Neuronal stem cell (in vitro differentiated cells): ENCODE results near the gene EYA3.
A peak's percentile ranks its signal among the peaks of the same experiment; 100 is the strongest.

Source experiments
- DNase-seq: peaks from one replicate; pipeline ENCODE4 v3.0.0-alpha.2; 2013; ENCODE audit warnings: low spot score
- H2AFZ ChIP-seq: one replicate; pipeline ENCODE4 v1.6.1; 2013; ENCODE audit warnings: mild to moderate bottlenecking, low read length, inconsistent platforms
- H2AK5ac ChIP-seq: 2 replicates; pipeline ENCODE4 v1.6.1; 2013; ENCODE audit warnings: low read depth, mild to moderate bottlenecking, inconsistent platforms, low read length, moderate library complexity, mixed read lengths
- H2BK120ac ChIP-seq: 2 replicates; pipeline ENCODE4 v1.6.1; 2013; ENCODE audit warnings: low read depth, mild to moderate bottlenecking, inconsistent platforms, low read length, moderate library complexity, mixed read lengths
- H2BK12ac ChIP-seq: one replicate; pipeline ENCODE4 v1.6.1; 2013; ENCODE audit warnings: low read length, inconsistent platforms
- H2BK15ac ChIP-seq: 2 replicates; pipeline ENCODE4 v1.6.1; 2013; ENCODE audit warnings: mild to moderate bottlenecking, low read length, inconsistent platforms, mixed read lengths
- H2BK5ac ChIP-seq: one replicate; pipeline ENCODE4 v1.6.1; 2013; ENCODE audit warnings: inconsistent platforms, mild to moderate bottlenecking, low read length, moderate library complexity
- H3K14ac ChIP-seq: one replicate; pipeline ENCODE4 v1.6.1; 2013; ENCODE audit warnings: low read length, inconsistent platforms
- H3K18ac ChIP-seq: 2 replicates; pipeline ENCODE4 v1.6.1; 2013; ENCODE audit warnings: low read length, inconsistent platforms
- H3K23ac ChIP-seq: 2 replicates; pipeline ENCODE4 v1.6.1; 2013; ENCODE audit warnings: low read depth, mild to moderate bottlenecking, mixed read lengths, low read length, inconsistent platforms; ENCODE audit not compliant: poor library complexity
- H3K27ac ChIP-seq: replicated peaks from 3 replicates; pipeline ENCODE4 v1.5.1; 2013; ENCODE audit warnings: low read length, inconsistent platforms
- H3K27me3 ChIP-seq, 3 experiments: 2 replicates each; pipeline ENCODE4 v1.6.1; 2013; ENCODE audit warnings: low read length in 3 of 3, mild to moderate bottlenecking in 2 of 3, inconsistent platforms in 1 of 3, low read depth in 1 of 3, mixed read lengths in 1 of 3, moderate library complexity in 1 of 3; ENCODE audit not compliant: control insufficient read depth in 3 of 3, insufficient read depth in 3 of 3
- H3K36me3 ChIP-seq, 2 donors: replicated peaks in 1 of 2; 2 replicates each; pipeline ENCODE4 v1.6.1; 2013; ENCODE audit warnings: low read length in 2 of 2; ENCODE audit not compliant: control insufficient read depth in 2 of 2, insufficient read depth in 2 of 2
- H3K4ac ChIP-seq: 2 replicates; pipeline ENCODE4 v1.6.1; 2013; ENCODE audit warnings: inconsistent platforms, mild to moderate bottlenecking, low read length, moderate library complexity
- H3K4me1 ChIP-seq, 2 donors: 1 replicate in 1 of 2; 2 replicates in 1 of 2; pipeline ENCODE4 v1.6.1; 2013; ENCODE audit warnings: low read length in 2 of 2, low read depth in 1 of 2; ENCODE audit not compliant: control insufficient read depth in 2 of 2, insufficient read depth in 1 of 2
- H3K4me2 ChIP-seq: one replicate; pipeline ENCODE4 v1.6.1; 2013; ENCODE audit warnings: mild to moderate bottlenecking, low read length, inconsistent platforms; ENCODE audit not compliant: insufficient read depth, poor library complexity, severe bottlenecking
- H3K4me3 ChIP-seq, 2 donors: 2 replicates each; pipeline ENCODE4 v1.5.1; 2013; ENCODE audit warnings: low read length in 2 of 2, mild to moderate bottlenecking in 2 of 2, inconsistent platforms in 1 of 2, moderate library complexity in 1 of 2
- H3K79me1 ChIP-seq: one replicate; pipeline ENCODE4 v1.6.1; 2013; ENCODE audit warnings: low read depth, mild to moderate bottlenecking, inconsistent platforms, low read length, moderate library complexity
- H3K9ac ChIP-seq: one replicate; pipeline ENCODE4 v1.6.1; 2013; ENCODE audit warnings: mild to moderate bottlenecking, low read depth, low read length, inconsistent platforms; ENCODE audit not compliant: poor library complexity
- H3K9me3 ChIP-seq, 2 donors: replicated peaks in 1 of 2; 2 replicates each; pipeline versions ENCODE3 to v1.6.1; 2013; ENCODE audit warnings: low read length in 2 of 2, mild to moderate bottlenecking in 2 of 2, inconsistent platforms in 1 of 2, low read depth in 1 of 2, mixed read lengths in 1 of 2, moderate library complexity in 1 of 2; ENCODE audit not compliant: control insufficient read depth in 2 of 2, insufficient read depth in 1 of 2
- H4K8ac ChIP-seq: one replicate; pipeline ENCODE4 v1.6.1; 2013; ENCODE audit warnings: low read depth, mild to moderate bottlenecking, inconsistent platforms, low read length, moderate library complexity
- H4K91ac ChIP-seq: one replicate; pipeline ENCODE4 v1.6.1; 2013; ENCODE audit warnings: low read length, low read depth, mild to moderate bottlenecking, inconsistent platforms; ENCODE audit not compliant: poor library complexity
- WGBS, 2 donors: extraction: QIAGEN DNeasy Blood & Tissue Kit; methylation state at CpG; one replicate each; pipeline ENCODE4 v1.1.7; 2013; ENCODE audit warnings: missing lambda C conversion rate in 2 of 2, mixed read lengths in 1 of 2; ENCODE audit not compliant: insufficient read length in 2 of 2, insufficient replicate concordance in 1 of 2; ENCODE audit errors: extremely low coverage in 2 of 2; 5-methylcytosine and 5-hydroxymethylcytosine counted together

Gene EYA3

DNA sequence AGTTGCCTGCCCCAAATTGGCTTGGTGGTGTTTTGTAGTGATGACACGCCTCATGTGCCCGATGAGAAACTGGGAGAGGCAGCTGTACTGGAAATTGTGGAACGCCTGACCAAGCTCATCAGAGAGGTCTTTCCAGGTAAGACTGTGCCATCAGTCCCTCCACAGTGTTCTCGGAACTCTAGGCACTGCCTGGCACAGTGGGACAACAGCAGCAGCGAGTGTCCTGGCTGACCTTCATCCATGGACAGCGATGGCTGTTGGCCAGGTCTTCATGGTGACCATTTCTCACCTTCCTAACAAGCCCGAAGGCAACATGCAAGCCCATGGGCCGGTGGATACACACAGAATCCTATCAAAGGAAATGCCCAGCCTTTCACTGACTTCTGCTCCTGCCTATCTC lies 139.4 kb downstream of the EYA3 start:
- Histone ChIP-seq H3K36me3 (no peaks in the 10 kb centered on the region), H2BK12ac (no peak overlapping the region), H3K4me3 (no peak overlapping the region), H3K79me1 (no peaks in the 10 kb centered on the region), H3K18ac (no peak overlapping the region), H3K9me3 (no peaks in the 10 kb centered on the region), H3K4me1 (peaks cover 0 to 2% of the 10 kb centered on the region in 2 donors), H4K8ac (no peak overlapping the region), H3K27me3 (peaks cover 0 to 4% (median 0%) of the 10 kb centered on the region in 3 experiments), H3K9ac (no peak overlapping the region), H3K27ac (no peak overlapping the region), H3K4ac (no peak overlapping the region), H3K14ac (no peak overlapping the region), H4K91ac (no peak overlapping the region), H2AFZ (no peak overlapping the region), H3K23ac (no peak overlapping the region), H3K4me2 (no peak overlapping the region), H2AK5ac (peak overlapping the region; percentile 20), H2BK120ac (no peak overlapping the region), H2BK5ac (peak overlapping the region; percentile 11), H2BK15ac (peak overlapping the region; percentile 1)
- WGBS, 2 donors, result no CpG with 5 or more reads among the region's 8 CpGs
- no peak for DNase-seq

- Histone ChIP-seq H3K36me3 (no peaks in the 10 kb centered on the region), H3K4me3 (no peak overlapping the region), H3K9me3 (no peaks in the 10 kb centered on the region), H3K79me1 (no peaks in the 10 kb centered on the region), H3K4ac (no peak overlapping the region), H2BK15ac (no peak overlapping the region), H3K4me2 (no peak overlapping the region), H4K91ac (no peak overlapping the region), H3K27me3 (peaks cover 0 to 10% (median 0%) of the 10 kb centered on the region in 3 experiments), H2BK5ac (no peak overlapping the region), H3K27ac (no peak overlapping the region), H2AK5ac (no peak overlapping the region), H2BK120ac (no peak overlapping the region), H2AFZ (no peak overlapping the region), H2BK12ac (no peak overlapping the region), H4K8ac (no peak overlapping the region), H3K4me1 (peaks cover 0 to 3% of the 10 kb centered on the region in 2 donors), H3K23ac (no peak overlapping the region), H3K9ac (no peak overlapping the region), H3K18ac (no peak overlapping the region), H3K14ac (no peak overlapping the region)
- DNase-seq, result no peak
- WGBS, 2 donors, result no CpG with 5 or more reads among the region's 5 CpGs
These were observed 143.4 kb downstream of the EYA3 start for GRCh38 chr1:27945020-27945419.

- Histone ChIP-seq H3K27me3 (peaks cover 0 to 30% (median 0%) of the 10 kb centered on the region in 3 experiments), H4K8ac (no peak overlapping the region), H3K4me3 (no peak overlapping the region), H2BK12ac (no peak overlapping the region), H3K9ac (peak overlapping the region; percentile 53), H3K4me1 (peaks cover 0 to 5% of the 10 kb centered on the region in 2 donors), H3K36me3 (no peaks in the 10 kb centered on the region), H3K18ac (no peak overlapping the region), H2AFZ (no peak overlapping the region), H3K23ac (no peak overlapping the region), H3K27ac (no peak overlapping the region), H3K4ac (no peak overlapping the region), H3K4me2 (no peak overlapping the region), H4K91ac (no peak overlapping the region), H3K9me3 (no peaks in the 10 kb centered on the region), H2AK5ac (no peak overlapping the region), H2BK15ac (no peak overlapping the region), H2BK5ac (no peak overlapping the region), H3K79me1 (no peaks in the 10 kb centered on the region), H2BK120ac (no peak overlapping the region), H3K14ac (no peak overlapping the region)
- no peak for DNase-seq
- WGBS, 2 donors, result no CpG with 5 or more reads among the region's 12 CpGs
These were observed 146.5 kb downstream of the EYA3 start for GRCh38 chr1:27941671-27942540.

GRCh38 chr1:27940870-27941560 lies 147.4 kb downstream of the EYA3 start:
- Histone ChIP-seq H3K79me1 (no peaks in the 10 kb centered on the region), H3K14ac (no peak overlapping the region), H2AK5ac (no peak overlapping the region), H2BK120ac (no peak overlapping the region), H3K9ac (no peak overlapping the region), H3K27ac (no peak overlapping the region), H2AFZ (no peak overlapping the region), H3K36me3 (no peaks in the 10 kb centered on the region), H2BK5ac (no peak overlapping the region), H3K23ac (no peak overlapping the region), H3K9me3 (no peaks in the 10 kb centered on the region), H3K18ac (no peak overlapping the region), H3K4ac (no peak overlapping the region), H4K91ac (no peak overlapping the region), H2BK15ac (no peak overlapping the region), H4K8ac (no peak overlapping the region), H3K27me3 (peaks cover 0 to 36% (median 0%) of the 10 kb centered on the region in 3 experiments), H2BK12ac (no peak overlapping the region), H3K4me3 (no peak overlapping the region), H3K4me2 (no peak overlapping the region), H3K4me1 (peaks cover 0 to 5% of the 10 kb centered on the region in 2 donors)
- DNase-seq, result no peak
- WGBS, 2 donors, result no CpG with 5 or more reads among the region's 9 CpGs
